ENCODE results near the gene LAMB4. TPM values are rescaled to one million over a fixed set of nuclear protein-coding genes. Genes with fewer than 3 reads are reported as not detected.

Gene LAMB4
- total RNA-seq, 4 donors from 2014 or later, result 2.0 to 28.2 (median 8.8) TPM

- DNase-seq, result no peak
- intact Hi-C loops (cut with DNase I), result no loop called here
- Histone ChIP-seq H3K36me3 (no peaks in the 10 kb centered on the region), H3K4me3 (no peak overlapping the region), H3K27ac (no peak overlapping the region), H3K9me3 (no peaks in the 10 kb centered on the region), H3K27me3 (no peaks in the 10 kb centered on the region), H3K4me1 (no peaks in the 10 kb centered on the region)
- 87 to 88% methylated on average over 3 of the region's 3 CpGs for WGBS, 2 donors
- TF ChIP-seq POLR2A (IDR thresholded peaks at IDR 0.05) (no peak), CTCF (IDR thresholded peaks at IDR 0.05) (no peak)
These were observed 28.4 kb downstream of the LAMB4 start for GRCh38 chr7:108101759-108102158.

DNA sequence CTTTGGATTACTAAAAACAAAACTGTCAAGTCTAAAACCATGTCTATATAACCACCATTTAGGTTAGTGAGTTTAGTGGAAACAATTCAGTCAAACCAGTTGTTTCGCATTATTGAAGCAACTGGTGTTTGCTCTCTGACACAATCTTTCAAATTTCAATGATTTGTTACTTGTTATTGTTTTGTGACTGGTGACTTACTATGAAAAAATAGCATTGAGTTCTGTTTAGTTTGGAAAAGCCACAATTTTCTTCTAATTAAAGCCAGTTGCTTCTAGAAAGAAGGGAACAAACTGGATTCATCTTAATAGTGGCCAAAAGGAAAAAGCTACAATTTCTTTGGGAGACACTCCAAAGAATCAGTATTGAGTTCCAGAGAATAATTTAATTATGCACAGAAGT, 30.4 kb downstream of the LAMB4 start:
- Histone ChIP-seq H3K9me3 (no peaks in the 10 kb centered on the region), H3K27me3 (no peaks in the 10 kb centered on the region), H3K4me1 (peaks cover 7 to 14% (median 7%) of the 10 kb centered on the region in 3 donors), H3K36me3 (no peaks in the 10 kb centered on the region), H3K27ac (no peak overlapping the region), H3K4me3 (no peak overlapping the region)
- no peak for TF ChIP-seq POLR2A (IDR thresholded peaks at IDR 0.05)
- TF ChIP-seq CTCF (IDR thresholded peaks at IDR 0.05), result no peak
- DNase-seq, result no peak
- intact Hi-C loops (cut with DNase I), result no loop called here
- WGBS, 2 donors, result 52 to 89% methylated on average over 1 of the region's 1 CpG

GRCh38 chr7:108097703-108098102, 32.5 kb downstream of the LAMB4 start:
- Histone ChIP-seq H3K27ac (no peak overlapping the region), H3K36me3 (no peaks in the 10 kb centered on the region), H3K4me3 (no peak overlapping the region), H3K4me1 (peaks cover 9 to 22% (median 10%) of the 10 kb centered on the region in 3 donors), H3K27me3 (no peaks in the 10 kb centered on the region), H3K9me3 (no peaks in the 10 kb centered on the region)
- no peak for TF ChIP-seq POLR2A (IDR thresholded peaks at IDR 0.05)
- TF ChIP-seq CTCF (IDR thresholded peaks at IDR 0.05), result peak in 3 of 6 experiments; percentile 17 to 44 (median 34)
- 79 to 84% methylated on average over 7 of the region's 7 CpGs for WGBS, 2 donors
- no peak for DNase-seq
- intact Hi-C loops (cut with DNase I), result no loop called here

GRCh38 chr7:108096996-108097395, 33.2 kb downstream of the LAMB4 start:
- intact Hi-C loops (cut with DNase I), result no loop called here
- TF ChIP-seq CTCF (IDR thresholded peaks at IDR 0.05) (no peak), POLR2A (IDR thresholded peaks at IDR 0.05) (no peak)
- 84 to 94% methylated on average over 4 of the region's 4 CpGs for WGBS, 2 donors
- no peaks in the 10 kb centered on the region for H3K27me3 ChIP-seq
- H3K4me1 ChIP-seq, result peaks cover 9 to 22% (median 10%) of the 10 kb centered on the region in 3 donors
- no peaks in the 10 kb centered on the region for H3K9me3 ChIP-seq
- no peak overlapping the region for H3K27ac ChIP-seq
- H3K36me3 ChIP-seq, result no peaks in the 10 kb centered on the region
- no peak overlapping the region for H3K4me3 ChIP-seq
- no peak for DNase-seq

DNA sequence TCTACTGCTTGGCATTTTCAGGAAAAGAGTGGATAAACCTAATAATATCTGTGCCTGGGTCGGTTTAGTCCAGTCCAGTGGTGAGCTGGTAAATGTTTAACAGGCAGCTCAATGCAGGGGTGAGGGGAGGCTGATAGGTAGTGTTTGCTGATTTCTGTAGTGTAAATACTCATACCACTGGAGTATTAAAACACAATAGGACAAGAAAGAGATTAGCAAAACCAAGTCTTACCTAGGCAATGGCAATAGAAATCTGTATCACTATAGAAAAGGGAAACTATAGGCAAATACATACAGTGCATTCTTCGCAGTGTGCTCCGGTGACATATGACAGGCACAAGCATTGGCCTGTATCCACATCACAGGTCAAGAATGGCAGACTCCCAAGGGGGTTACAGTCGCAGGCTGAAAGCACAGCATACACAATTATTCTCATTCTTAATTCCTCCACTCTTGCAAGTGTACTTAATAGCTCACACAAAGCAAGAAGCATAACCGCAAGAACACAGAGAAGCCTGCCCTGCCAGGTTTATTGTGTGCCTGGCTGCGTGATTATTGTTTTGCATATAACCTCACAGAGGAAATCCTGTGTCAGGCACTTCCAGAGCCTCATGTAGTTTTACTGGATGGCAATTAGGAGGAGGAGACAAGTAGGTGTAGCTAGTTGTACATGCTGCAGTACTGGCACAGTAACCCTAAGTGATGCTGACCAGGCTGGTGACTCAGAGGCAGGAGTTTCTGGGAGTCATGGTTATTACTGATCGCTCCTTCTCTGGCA, 35.0 kb downstream of the LAMB4 start:
- Histone ChIP-seq H3K4me1 (peaks cover 9 to 22% (median 10%) of the 10 kb centered on the region in 3 donors), H3K27me3 (no peaks in the 10 kb centered on the region), H3K4me3 (no peak overlapping the region), H3K36me3 (no peaks in the 10 kb centered on the region), H3K27ac (peak overlapping the region in 3 of 4 donors; percentile 21 to 62 (median 53)), H3K9me3 (no peaks in the 10 kb centered on the region)
- intact Hi-C loops (cut with DNase I), result no loop called here
- WGBS, 2 donors, result 54 to 67% methylated on average over 6 to 7 of the region's 7 CpGs
- TF ChIP-seq CTCF (IDR thresholded peaks at IDR 0.05), result no peak
- no peak for TF ChIP-seq POLR2A (IDR thresholded peaks at IDR 0.05)
- DNase-seq, result no peak
